SK-N-SH (cell line): ENCODE data around the gene CACNA1D. TPM values are rescaled to one million over a fixed set of nuclear protein-coding genes. Genes with fewer than 3 reads are reported as not detected.

Experiments
- CTCF ChIA-PET: fragments of 300-600, 350-600 bp; formaldehyde crosslinking; extraction: SDS; loops from one replicate; lab custom pipeline; 2021; lab: Yijun Ruan, JAX
- POLR2A ChIA-PET: fragments of 350-600 bp; sonication (Branson Sonifier 250); formaldehyde crosslinking; extraction: SDS; loops from one replicate; lab custom pipeline; 2020; ENCODE audit warnings: antibody characterized with exemption, inconsistent platforms; lab: Yijun Ruan, JAX
- DNase-seq: peaks from one replicate; pipeline ENCODE4 v3.0.0; 2012
- H2AFZ ChIP-seq: fragments of 200-600 bp; sonication (generic); 2 replicates; pipeline ENCODE4 v1.8.1; 2016; ENCODE audit warnings: antibody characterized with exemption, mild to moderate bottlenecking, low read depth
- H3F3A ChIP-seq: fragments of 200-600 bp; sonication (generic); replicated peaks from 2 replicates; pipeline ENCODE3; 2016; ENCODE audit warnings: antibody characterized with exemption, mild to moderate bottlenecking; ENCODE audit not compliant: insufficient read depth
- H3K27ac ChIP-seq, 2 experiments: fragments of 200-500 bp in 1 of 2; fragments of 200-600 bp in 1 of 2; sonication (Bioruptor generic) in 1 of 2; sonication (generic), shearing (Covaris generic) in 1 of 2; 2 replicates each; pipeline versions ENCODE4 v1.5.1 to v1.6.1; 2014 to 2016; ENCODE audit warnings: low read depth in 2 of 2, inconsistent platforms in 1 of 2, low read length in 1 of 2, mild to moderate bottlenecking in 1 of 2, mixed read lengths in 1 of 2
- H3K27me3 ChIP-seq: fragments of 200-600 bp; sonication (generic), shearing (Covaris generic); 2 replicates; pipeline ENCODE4 v1.6.1; 2016; ENCODE audit warnings: mixed run types; ENCODE audit not compliant: insufficient read depth
- H3K36me3 ChIP-seq, 2 experiments: fragments of 200-500 bp in 1 of 2; fragments of 200-600 bp in 1 of 2; sonication (Bioruptor generic) in 1 of 2; sonication (generic) in 1 of 2; replicated peaks in 1 of 2; 2 replicates each; pipeline versions ENCODE3 to v1.5.1; 2014 to 2016; ENCODE audit warnings: low read length in 1 of 2, mild to moderate bottlenecking in 1 of 2; ENCODE audit not compliant: insufficient read depth in 2 of 2, control insufficient read depth in 1 of 2
- H3K4me1 ChIP-seq, 2 experiments: fragments of 200-500 bp in 1 of 2; fragments of 200-600 bp in 1 of 2; sonication (Bioruptor generic) in 1 of 2; sonication (generic), shearing (Covaris generic) in 1 of 2; 2 replicates each; pipeline versions ENCODE4 v1.5.1 to v1.6.1; 2014 to 2016; ENCODE audit warnings: low read depth in 1 of 2, low read length in 1 of 2, mixed run types in 1 of 2; ENCODE audit not compliant: insufficient read depth in 2 of 2, control insufficient read depth in 1 of 2
- H3K4me2 ChIP-seq: fragments of 200-600 bp; sonication (generic), shearing (Covaris generic); 2 replicates; pipeline ENCODE4 v1.6.1; 2017; ENCODE audit warnings: mixed run types
- H3K4me3 ChIP-seq, 2 experiments: fragments of 200-500 bp in 1 of 2; fragments of 200-600 bp in 1 of 2; sonication (Bioruptor generic) in 1 of 2; sonication (generic), shearing (Covaris generic) in 1 of 2; 2 replicates each; pipeline versions ENCODE4 v1.5.1 to v1.8.1; 2014 to 2016; ENCODE audit warnings: low read depth in 2 of 2, inconsistent platforms in 1 of 2, low read length in 1 of 2, mild to moderate bottlenecking in 1 of 2, mixed read lengths in 1 of 2, moderate library complexity in 1 of 2
- H3K79me2 ChIP-seq: fragments of 200-600 bp; sonication (generic); 2 replicates; pipeline ENCODE4 v1.8.1; 2017; ENCODE audit warnings: mild to moderate bottlenecking; ENCODE audit not compliant: insufficient read depth
- H3K9ac ChIP-seq: fragments of 200-600 bp; sonication (generic); 2 replicates; pipeline ENCODE4 v1.6.1; 2017; ENCODE audit warnings: mixed run types
- H3K9me2 ChIP-seq: fragments of 200-600 bp; sonication (generic); 2 replicates; pipeline ENCODE4 v1.6.1; 2017; ENCODE audit warnings: mixed run types
- H3K9me3 ChIP-seq: fragments of 200-600 bp; sonication (generic); 2 replicates; pipeline ENCODE4 v1.6.1; 2017; ENCODE audit warnings: mixed run types, mild to moderate bottlenecking, moderate library complexity
- H4K20me1 ChIP-seq: fragments of 200-600 bp; sonication (generic); 2 replicates; pipeline ENCODE4 v1.6.1; 2017; ENCODE audit warnings: mild to moderate bottlenecking, mixed run types; ENCODE audit not compliant: insufficient read depth
- CTCF ChIP-seq: fragments of 200-600 bp; sonication (generic); IDR thresholded peaks from 2 replicates; pipeline ENCODE4 v1.6.1; 2017; ENCODE audit warnings: antibody characterized with exemption, mild to moderate bottlenecking, moderate library complexity
- ELF1 ChIP-seq: IDR thresholded peaks from 2 replicates; pipeline ENCODE4 v1.4.0; 2012
- FOSL2 ChIP-seq: IDR thresholded peaks from 2 replicates; pipeline ENCODE4 v1.4.0; 2012; ENCODE audit warnings: low read depth, mild to moderate bottlenecking, moderate library complexity, borderline replicate concordance
- FOXJ3 ChIP-seq: sonication (generic); formaldehyde crosslinking; IDR thresholded peaks from 2 replicates; pipeline ENCODE4 v1.5.1; 2020; ENCODE audit warnings: mild to moderate bottlenecking, missing genetic modification reagents
- GATA2 ChIP-seq: sonication (generic); formaldehyde crosslinking; IDR thresholded peaks from 2 replicates; pipeline ENCODE4 v1.5.0; 2020; ENCODE audit warnings: mild to moderate bottlenecking, missing genetic modification reagents
- JUND ChIP-seq: IDR thresholded peaks from 2 replicates; pipeline ENCODE4 v1.4.0; 2012
- MEF2A ChIP-seq: IDR thresholded peaks from 2 replicates; pipeline ENCODE4 v1.4.0; 2012; ENCODE audit warnings: low read depth, borderline replicate concordance
- RAD21 ChIP-seq: IDR thresholded peaks from 2 replicates; pipeline ENCODE4 v1.6.1; 2012; ENCODE audit warnings: mild to moderate bottlenecking, low read length
- RCOR1 ChIP-seq: fragments of 150-350 bp; IDR thresholded peaks from 2 replicates; pipeline ENCODE4 v1.6.1; 2017; ENCODE audit warnings: antibody characterized with exemption, low read length
- REST ChIP-seq: IDR thresholded peaks from 2 replicates; pipeline ENCODE4 v1.6.1; 2012; ENCODE audit warnings: mild to moderate bottlenecking, low read depth, low read length, moderate library complexity
- RFX5 ChIP-seq: IDR thresholded peaks from 2 replicates; pipeline ENCODE4 v1.6.1; 2012; ENCODE audit warnings: mild to moderate bottlenecking, improper control_type of control experiment, low read length
- RXRA ChIP-seq: IDR thresholded peaks from 2 replicates; pipeline ENCODE4 v1.4.0; 2012; ENCODE audit warnings: low read depth, mild to moderate bottlenecking, borderline replicate concordance
- SIN3A ChIP-seq: IDR thresholded peaks from 2 replicates; pipeline ENCODE4 v1.6.1; 2012; ENCODE audit warnings: low read depth, mild to moderate bottlenecking, low read length, moderate library complexity, borderline replicate concordance
- TAF1 ChIP-seq: IDR thresholded peaks from 2 replicates; pipeline ENCODE4 v1.6.1; 2012; ENCODE audit warnings: low read depth, mild to moderate bottlenecking, low read length, moderate library complexity, borderline replicate concordance
- TCF12 ChIP-seq: IDR thresholded peaks from 2 replicates; pipeline ENCODE4 v1.4.0; 2012
- TEAD4 ChIP-seq: IDR thresholded peaks from 2 replicates; pipeline ENCODE4 v1.4.0; 2012; ENCODE audit warnings: mild to moderate bottlenecking, borderline replicate concordance; ENCODE audit not compliant: insufficient read depth
- USF2 ChIP-seq: fragments of 150-350 bp; IDR thresholded peaks from 2 replicates; pipeline ENCODE4 v1.6.1; 2017; ENCODE audit warnings: antibody characterized with exemption, low read length, low read depth, borderline replicate concordance
- WGBS: methylation state at CpG from one replicate; pipeline ENCODE4 v1.1.6; 2017; ENCODE audit warnings: low lambda C conversion rate; 5-methylcytosine and 5-hydroxymethylcytosine counted together
- polyA plus RNA-seq, 3 experiments: library from polyadenylated mRNA; depleted of rRNA; stranded (reverse); fragments of >200 nt; gene quantifications; 2 replicates each; pipeline ENCODE4 v1.2.3, GENCODE V29; 2012
- small RNA-seq, 7 experiments: library from RNA; depleted of rRNA; stranded (forward); fragments of <200 nt; gene quantifications; one replicate each; pipeline ENCODE3, GENCODE V24; 2012

The CACNA1D gene
- polyA plus RNA-seq, 1 of the 3 experiments (the other 2 are of a cell fraction), result 0.12 TPM

- DNase-seq, result no peak
- Histone ChIP-seq H3F3A (no peaks in the 10 kb centered on the region), H3K4me2 (no peak overlapping the region), H3K9ac (no peak overlapping the region), H3K27me3 (no peaks in the 10 kb centered on the region), H3K9me3 (no peaks in the 10 kb centered on the region)
- TF ChIP-seq SIN3A, result no peak
- no peak for TF ChIP-seq TCF12
- no peak for TF ChIP-seq RFX5
- no peak for TF ChIP-seq GATA2 (CRISPR knock-in tag)
- no peak for TF ChIP-seq TEAD4
- TF ChIP-seq MEF2A, result no peak
- TF ChIP-seq FOXJ3 (CRISPR knock-in tag), result no peak
- TF ChIP-seq RXRA, result no peak
- TF ChIP-seq RCOR1, result no peak
- TF ChIP-seq REST, result no peak
- TF ChIP-seq RAD21, result no peak
- no peak for TF ChIP-seq FOSL2
- no peak for TF ChIP-seq JUND
- TF ChIP-seq USF2, result no peak
- no peak for TF ChIP-seq CTCF
- no peak for TF ChIP-seq TAF1
- no peak for TF ChIP-seq ELF1
- TF ChIP-seq, all 33 proteins: peak for 0
- Histone ChIP-seq H4K20me1 (no peaks in the 10 kb centered on the region), H3K36me3 (peaks cover 25 to 71% of the 10 kb centered on the region in 2 experiments), H3K4me1 (no peaks in the 10 kb centered on the region), H3K4me3 (no peak overlapping the region), H2AFZ (no peak overlapping the region), H3K9me2 (peaks cover 2% of the 10 kb centered on the region; the same call in 1 of the 2 replicates), H3K27ac (no peak overlapping the region), H3K79me2 (no peaks in the 10 kb centered on the region)
- WGBS, result 100% methylated on average over 1 of the region's 1 CpG
- CTCF ChIA-PET, result no interaction called here
- POLR2A ChIA-PET, result no interaction called here
Observed at GRCh38 chr3:53863145-53863544, 368.7 kb downstream of the CACNA1D start.

Small RNA genes within 50 kb of the gene (small RNA-seq; reads per million reads assigned to genes)
- gene AC012467.1, result 0 reads per million in 7 experiments
- gene RF00154, result 0 to 16.9 (median 2.6) reads per million in 7 experiments

Other genes starting within 250 kb of the CACNA1D start
- gene TKT, start 238.6 kb upstream of the CACNA1D start, polyA plus RNA-seq (2012; rRNA removed), result 119 and 144 TPM in 2 replicates
- 12.9 and 17.4 TPM in 2 replicates for gene DCP1A, start 147.1 kb upstream of the CACNA1D start, polyA plus RNA-seq (2012; rRNA removed)